Glutamatergic neuron (in vitro differentiated cells): Measurements from ENCODE around the gene HMCN1. TPM values are rescaled to one million over a fixed set of nuclear protein-coding genes. Genes with fewer than 3 reads are reported as not detected.

Source experiments
- DNase-seq: peaks from one replicate; pipeline ENCODE4 v3.0.0; 2022
- H3K27ac Mint-ChIP-seq: one replicate; pipeline ENCODE4 v1.8.0; 2020; ENCODE audit warnings: mild to moderate bottlenecking, mixed read lengths, inconsistent platforms; ENCODE audit not compliant: unreplicated experiment
- H3K27me3 Mint-ChIP-seq: one replicate; pipeline ENCODE4 v1.8.0; 2020; ENCODE audit warnings: mild to moderate bottlenecking, moderate library complexity, mixed read lengths, inconsistent platforms; ENCODE audit not compliant: unreplicated experiment
- H3K36me3 Mint-ChIP-seq: one replicate; pipeline ENCODE4 v1.8.0; 2020; ENCODE audit warnings: mild to moderate bottlenecking, mixed read lengths, inconsistent platforms; ENCODE audit not compliant: unreplicated experiment
- H3K4me1 Mint-ChIP-seq: one replicate; pipeline ENCODE4 v1.8.0; 2020; ENCODE audit warnings: mild to moderate bottlenecking, low read depth, mixed read lengths, inconsistent platforms; ENCODE audit not compliant: unreplicated experiment
- H3K4me3 Mint-ChIP-seq: one replicate; pipeline ENCODE4 v1.8.0; 2020; ENCODE audit warnings: mild to moderate bottlenecking, mixed read lengths, inconsistent platforms; ENCODE audit not compliant: unreplicated experiment
- H3K9me3 Mint-ChIP-seq: one replicate; pipeline ENCODE4 v1.8.0; 2020; ENCODE audit warnings: mild to moderate bottlenecking, moderate library complexity, mixed read lengths, inconsistent platforms; ENCODE audit not compliant: unreplicated experiment
- CTCF ChIP-seq: fragments of 200-600 bp; sonication (generic); IDR thresholded peaks from one replicate; pipeline ENCODE4 v1.5.0; 2021; ENCODE audit not compliant: partially characterized antibody, unreplicated experiment
- total RNA-seq: library from RNA; stranded (reverse); fragmentation: NEBNext Ultra II Directional; extraction: Animal tissue kit (Norgen Biotek cat#: 25700); gene quantifications from one replicate; pipeline ENCODE4 v1.2.1, GENCODE V29; 2021; ENCODE audit not compliant: unreplicated experiment

The HMCN1 gene
- total RNA-seq, 1 donor from 2014 or later = 0.93 TPM

GRCh38 chr1:186050360-186050759 is 316.2 kb downstream of the HMCN1 start:
- TF ChIP-seq CTCF = no peak
- Mint-ChIP-seq H3K36me3 (no peaks in the 10 kb centered on the region), H3K27me3 (no peaks in the 10 kb centered on the region), H3K4me1 (peaks cover 5% of the 10 kb centered on the region), H3K9me3 (peaks cover 2% of the 10 kb centered on the region), H3K27ac (no peak overlapping the region), H3K4me3 (no peak overlapping the region)
- DNase-seq = no peak

GRCh38 chr1:186054003-186054402 is 319.8 kb downstream of the HMCN1 start:
- Mint-ChIP-seq H3K27me3 (no peaks in the 10 kb centered on the region), H3K27ac (no peak overlapping the region), H3K4me1 (peaks cover 5% of the 10 kb centered on the region), H3K4me3 (no peak overlapping the region), H3K9me3 (peaks cover 2% of the 10 kb centered on the region), H3K36me3 (no peaks in the 10 kb centered on the region)
- no peak for TF ChIP-seq CTCF
- no peak for DNase-seq

DNA sequence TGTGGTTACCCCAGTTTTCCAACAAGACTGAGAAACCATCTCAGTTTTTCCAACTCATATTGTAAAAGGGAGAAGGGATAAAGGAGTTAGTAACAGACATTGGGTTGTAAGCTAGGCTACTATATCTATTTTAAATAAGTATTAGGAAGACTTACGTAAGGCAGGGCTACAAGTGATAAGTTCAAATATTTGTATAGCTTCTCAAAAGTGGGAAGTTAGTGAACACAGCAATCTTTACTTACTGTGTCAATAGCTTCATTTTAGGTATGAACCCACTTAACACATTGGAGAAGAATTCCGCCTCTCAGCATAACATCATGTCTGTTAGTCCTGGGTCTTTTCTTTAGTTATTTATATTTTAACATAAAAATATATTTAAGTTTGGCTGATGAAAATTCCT is 320.7 kb downstream of the HMCN1 start:
- Mint-ChIP-seq H3K27ac (no peak overlapping the region), H3K36me3 (no peaks in the 10 kb centered on the region), H3K4me3 (no peak overlapping the region), H3K27me3 (no peaks in the 10 kb centered on the region), H3K4me1 (peaks cover 5% of the 10 kb centered on the region), H3K9me3 (peaks cover 2% of the 10 kb centered on the region)
- no peak for DNase-seq
- TF ChIP-seq CTCF = no peak

DNA sequence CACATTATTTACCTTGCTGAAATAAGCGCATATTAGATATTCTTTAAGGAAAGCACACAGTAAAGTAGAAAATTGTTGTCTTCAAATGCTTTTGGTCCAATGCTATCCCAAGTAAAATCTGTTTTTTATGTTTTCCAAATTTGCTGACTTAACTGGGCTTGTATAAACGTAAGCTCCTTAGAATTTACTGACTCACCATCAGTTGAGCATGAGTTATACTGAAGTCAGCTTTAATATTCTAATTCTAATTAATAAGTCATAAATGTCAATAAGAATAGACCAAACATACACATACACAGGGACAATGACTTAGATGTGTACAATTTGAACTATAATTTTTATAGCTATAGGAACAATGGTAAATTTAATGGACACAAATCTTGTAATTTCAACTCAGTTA is 321.7 kb downstream of the HMCN1 start:
- no peak overlapping the region for H3K4me3 Mint-ChIP-seq
- no peak for TF ChIP-seq CTCF
- no peak overlapping the region for H3K27ac Mint-ChIP-seq
- no peaks in the 10 kb centered on the region for H3K27me3 Mint-ChIP-seq
- no peaks in the 10 kb centered on the region for H3K36me3 Mint-ChIP-seq
- no peaks in the 10 kb centered on the region for H3K9me3 Mint-ChIP-seq
- peaks cover 5% of the 10 kb centered on the region for H3K4me1 Mint-ChIP-seq
- no peak for DNase-seq

DNA sequence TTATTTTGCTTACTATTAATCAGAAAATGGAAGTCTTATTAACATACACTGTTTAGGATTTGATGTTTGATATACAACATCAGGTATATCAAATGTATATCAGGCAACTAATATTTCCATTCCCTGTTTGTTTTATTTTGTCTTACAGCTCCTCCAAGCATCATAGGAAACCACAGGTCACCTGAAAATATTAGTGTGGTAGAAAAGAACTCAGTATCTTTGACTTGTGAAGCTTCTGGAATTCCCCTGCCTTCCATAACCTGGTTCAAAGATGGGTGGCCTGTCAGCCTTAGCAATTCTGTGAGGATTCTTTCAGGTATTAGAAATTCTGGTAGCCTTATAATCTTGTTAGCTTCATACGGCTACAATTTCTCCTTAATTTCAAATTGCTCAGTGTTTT is 322.9 kb downstream of the HMCN1 start:
- H3K27ac Mint-ChIP-seq = no peak overlapping the region
- no peak overlapping the region for H3K4me3 Mint-ChIP-seq
- H3K36me3 Mint-ChIP-seq = no peaks in the 10 kb centered on the region
- TF ChIP-seq CTCF = no peak
- no peak for DNase-seq
- H3K4me1 Mint-ChIP-seq = peaks cover 5% of the 10 kb centered on the region
- no peaks in the 10 kb centered on the region for H3K27me3 Mint-ChIP-seq
- H3K9me3 Mint-ChIP-seq = no peaks in the 10 kb centered on the region
